ENCODE data around the gene KCND3. TPM values are rescaled to one million over a fixed set of nuclear protein-coding genes. Genes with fewer than 3 reads are reported as not detected.
A peak's percentile ranks its signal among the peaks of the same experiment; 100 is the strongest.

Gene KCND3
- total RNA-seq, 1 donor from 2014 or later, result 2.1 TPM

GRCh38 chr1:111758373-111758772 lies 231.1 kb downstream of the KCND3 start:
- peaks cover 28% of the 10 kb centered on the region for H3K36me3 Mint-ChIP-seq (ENCODE audit: unreplicated experiment)
- peak; percentile 40 for TF ChIP-seq CTCF (IDR thresholded peaks at IDR 0.05)
- peak overlapping the region; percentile 50 for H3K27ac Mint-ChIP-seq (ENCODE audit: unreplicated experiment)
- H3K9me3 Mint-ChIP-seq (ENCODE audit: unreplicated experiment), result no peaks in the 10 kb centered on the region
- H3K4me3 Mint-ChIP-seq (ENCODE audit: unreplicated experiment), result no peak overlapping the region
- no peaks in the 10 kb centered on the region for H3K27me3 Mint-ChIP-seq (ENCODE audit: unreplicated experiment)
- DNase-seq (ENCODE audit: extremely low spot score, unreplicated experiment), result no peak
- H3K4me1 Mint-ChIP-seq (ENCODE audit: unreplicated experiment), result peaks cover 21% of the 10 kb centered on the region

- Mint-ChIP-seq H3K27ac (ENCODE audit: unreplicated experiment) (peak overlapping the region; percentile 99), H3K4me3 (ENCODE audit: unreplicated experiment) (peak overlapping the region; percentile 95), H3K4me1 (ENCODE audit: unreplicated experiment) (peaks cover 22% of the 10 kb centered on the region), H3K9me3 (ENCODE audit: unreplicated experiment) (no peaks in the 10 kb centered on the region), H3K36me3 (ENCODE audit: unreplicated experiment) (peaks cover 18% of the 10 kb centered on the region), H3K27me3 (ENCODE audit: unreplicated experiment) (no peaks in the 10 kb centered on the region)
- no peak for DNase-seq (ENCODE audit: extremely low spot score, unreplicated experiment)
- no peak for TF ChIP-seq CTCF (IDR thresholded peaks at IDR 0.05)
These were observed 233.3 kb downstream of the KCND3 start for GRCh38 chr1:111756124-111756513.

GRCh38 chr1:111755331-111756123 lies 233.9 kb downstream of the KCND3 start, which contains the start of gene DDX20:
DDX20 (plus strand) TSS chr1:111755901; CDS start chr1:111755925, 24 bp downstream.
- Mint-ChIP-seq H3K27me3 (ENCODE audit: unreplicated experiment) (no peaks in the 10 kb centered on the region), H3K4me1 (ENCODE audit: unreplicated experiment) (peaks cover 22% of the 10 kb centered on the region), H3K9me3 (ENCODE audit: unreplicated experiment) (no peaks in the 10 kb centered on the region), H3K4me3 (ENCODE audit: unreplicated experiment) (peak within 1 kb of the TSS; percentile 95), H3K27ac (ENCODE audit: unreplicated experiment) (peak within 1 kb of the TSS; percentile 99), H3K36me3 (ENCODE audit: unreplicated experiment) (peaks cover 13% of the 10 kb centered on the region)
- TF ChIP-seq CTCF (IDR thresholded peaks at IDR 0.05), result peak; percentile 96
- DNase-seq (ENCODE audit: extremely low spot score, unreplicated experiment), result peak; percentile 97

- TF ChIP-seq CTCF (IDR thresholded peaks at IDR 0.05), result no peak
- peak; percentile 81 for DNase-seq (ENCODE audit: extremely low spot score, unreplicated experiment)
- Mint-ChIP-seq H3K4me1 (ENCODE audit: unreplicated experiment) (peaks cover 22% of the 10 kb centered on the region), H3K36me3 (ENCODE audit: unreplicated experiment) (peaks cover 9% of the 10 kb centered on the region), H3K9me3 (ENCODE audit: unreplicated experiment) (no peaks in the 10 kb centered on the region), H3K27ac (ENCODE audit: unreplicated experiment) (peak overlapping the region; percentile 99), H3K4me3 (ENCODE audit: unreplicated experiment) (peak overlapping the region; percentile 95), H3K27me3 (ENCODE audit: unreplicated experiment) (no peaks in the 10 kb centered on the region)
These were observed 234.5 kb downstream of the KCND3 start for GRCh38 chr1:111754984-111755330.

GRCh38 chr1:111751906-111752575 lies 237.4 kb downstream of the KCND3 start:
- Mint-ChIP-seq H3K36me3 (ENCODE audit: unreplicated experiment) (no peaks in the 10 kb centered on the region), H3K4me1 (ENCODE audit: unreplicated experiment) (peaks cover 16% of the 10 kb centered on the region), H3K27ac (ENCODE audit: unreplicated experiment) (no peak overlapping the region), H3K9me3 (ENCODE audit: unreplicated experiment) (no peaks in the 10 kb centered on the region), H3K4me3 (ENCODE audit: unreplicated experiment) (no peak overlapping the region), H3K27me3 (ENCODE audit: unreplicated experiment) (no peaks in the 10 kb centered on the region)
- TF ChIP-seq CTCF (IDR thresholded peaks at IDR 0.05), result no peak
- DNase-seq (ENCODE audit: extremely low spot score, unreplicated experiment), result no peak
